GM12873 (cell line): ENCODE data around the gene PPP1R13B.

Experiments used
- TF ChIP-seq, protein P1 (sequence below): IDR thresholded peaks from 2 replicates; pipeline ENCODE4 v1.5.1; 2012; ENCODE audit warnings: low read depth, mild to moderate bottlenecking, moderate library complexity, low read length, control low read depth; ENCODE audit not compliant: insufficient read depth; ENCODE audit errors: missing control alignments

Gene PPP1R13B

DNA sequence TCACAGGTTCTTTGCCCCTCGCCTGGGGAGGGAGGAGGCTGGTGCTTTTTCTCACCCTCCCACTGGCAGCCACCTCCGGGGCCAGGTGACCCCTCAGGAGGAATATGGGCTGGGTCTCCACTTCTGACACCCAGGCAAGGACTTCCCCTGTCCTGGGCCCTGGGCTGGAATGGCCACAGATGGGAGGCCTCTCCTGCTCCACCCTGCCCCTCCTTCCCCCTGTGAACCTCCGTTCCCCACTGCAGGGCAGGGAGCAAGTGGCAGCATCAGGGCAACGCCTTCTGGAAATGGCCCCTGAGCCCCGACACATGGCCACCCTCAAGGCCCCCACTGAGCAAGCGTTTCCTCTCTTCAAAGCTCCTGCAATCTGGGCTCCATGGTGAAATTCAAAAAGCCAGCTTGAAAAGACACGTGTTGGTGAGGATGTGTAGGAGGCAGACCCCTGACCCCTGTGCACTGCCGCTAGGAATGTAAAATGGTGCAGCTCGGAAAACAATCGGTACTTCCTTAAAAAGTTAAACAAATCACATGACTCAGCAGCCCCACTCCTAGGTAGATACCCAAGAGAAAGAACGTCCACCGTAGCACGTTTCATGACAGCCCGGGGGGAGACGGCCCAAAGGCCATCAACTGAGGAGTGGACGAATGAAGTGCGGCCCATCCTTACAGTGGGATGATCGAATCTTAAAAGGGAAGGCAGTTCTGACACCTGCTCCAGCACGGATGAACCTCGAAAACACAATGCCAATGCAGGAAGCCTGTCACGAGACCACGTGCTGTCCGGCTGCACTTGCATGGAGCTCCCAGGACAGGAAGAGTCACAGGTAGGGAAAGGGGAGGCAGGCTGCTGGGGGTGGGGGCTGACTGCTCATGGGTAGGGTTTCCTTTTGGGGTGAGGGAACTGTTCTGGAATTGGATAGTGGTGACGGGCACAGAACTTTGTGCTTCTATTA lies 143.7 kb downstream of the PPP1R13B start:
- TF ChIP-seq, protein P1, sequence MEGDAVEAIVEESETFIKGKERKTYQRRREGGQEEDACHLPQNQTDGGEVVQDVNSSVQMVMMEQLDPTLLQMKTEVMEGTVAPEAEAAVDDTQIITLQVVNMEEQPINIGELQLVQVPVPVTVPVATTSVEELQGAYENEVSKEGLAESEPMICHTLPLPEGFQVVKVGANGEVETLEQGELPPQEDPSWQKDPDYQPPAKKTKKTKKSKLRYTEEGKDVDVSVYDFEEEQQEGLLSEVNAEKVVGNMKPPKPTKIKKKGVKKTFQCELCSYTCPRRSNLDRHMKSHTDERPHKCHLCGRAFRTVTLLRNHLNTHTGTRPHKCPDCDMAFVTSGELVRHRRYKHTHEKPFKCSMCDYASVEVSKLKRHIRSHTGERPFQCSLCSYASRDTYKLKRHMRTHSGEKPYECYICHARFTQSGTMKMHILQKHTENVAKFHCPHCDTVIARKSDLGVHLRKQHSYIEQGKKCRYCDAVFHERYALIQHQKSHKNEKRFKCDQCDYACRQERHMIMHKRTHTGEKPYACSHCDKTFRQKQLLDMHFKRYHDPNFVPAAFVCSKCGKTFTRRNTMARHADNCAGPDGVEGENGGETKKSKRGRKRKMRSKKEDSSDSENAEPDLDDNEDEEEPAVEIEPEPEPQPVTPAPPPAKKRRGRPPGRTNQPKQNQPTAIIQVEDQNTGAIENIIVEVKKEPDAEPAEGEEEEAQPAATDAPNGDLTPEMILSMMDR = no peak

DNA sequence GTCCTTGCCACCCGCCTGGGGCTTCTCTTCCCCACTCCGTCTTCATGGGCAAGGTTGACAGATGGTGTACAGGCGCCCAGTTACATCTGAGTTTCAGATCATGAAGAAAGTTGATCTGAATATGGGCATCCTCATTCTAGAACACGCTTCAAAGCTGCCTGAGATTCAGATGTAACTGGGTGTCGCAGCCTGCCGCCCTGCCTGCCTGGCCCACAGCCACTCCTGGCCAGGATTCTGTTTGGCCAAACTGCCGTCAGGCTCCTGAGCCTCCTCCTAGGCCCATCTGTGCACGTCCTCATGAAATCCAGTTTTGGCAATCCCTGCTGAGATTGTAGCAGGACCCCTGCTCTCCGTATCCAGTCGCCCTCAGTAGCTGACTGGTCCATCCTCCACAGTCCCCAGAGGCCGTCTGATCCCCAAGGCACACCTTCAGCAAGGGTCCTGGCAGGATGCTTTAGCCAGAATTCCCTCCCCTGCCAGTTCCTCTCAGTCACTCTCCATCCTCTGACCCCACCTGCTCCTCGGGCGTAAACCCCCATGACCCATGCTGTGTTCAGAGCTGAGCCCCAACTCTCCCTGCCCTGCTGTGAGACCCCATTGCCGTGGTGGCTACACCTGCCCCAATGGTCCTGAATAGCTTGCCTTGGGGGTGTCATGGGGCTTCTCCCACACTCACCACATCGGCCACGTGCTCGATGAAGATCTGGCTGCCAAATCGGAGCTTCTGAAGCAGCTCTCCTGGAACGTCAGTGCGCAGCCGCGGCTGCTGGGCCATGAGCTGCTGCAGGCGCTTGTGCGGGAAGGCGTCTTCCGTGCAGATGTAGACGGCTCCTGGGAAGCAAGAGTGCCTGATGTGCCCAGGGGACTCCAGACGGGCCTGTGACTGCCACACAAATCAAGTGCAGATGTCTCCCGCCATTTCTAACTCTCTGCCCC lies 144.6 kb downstream of the PPP1R13B start:
- TF ChIP-seq, protein P1 = no peak

DNA sequence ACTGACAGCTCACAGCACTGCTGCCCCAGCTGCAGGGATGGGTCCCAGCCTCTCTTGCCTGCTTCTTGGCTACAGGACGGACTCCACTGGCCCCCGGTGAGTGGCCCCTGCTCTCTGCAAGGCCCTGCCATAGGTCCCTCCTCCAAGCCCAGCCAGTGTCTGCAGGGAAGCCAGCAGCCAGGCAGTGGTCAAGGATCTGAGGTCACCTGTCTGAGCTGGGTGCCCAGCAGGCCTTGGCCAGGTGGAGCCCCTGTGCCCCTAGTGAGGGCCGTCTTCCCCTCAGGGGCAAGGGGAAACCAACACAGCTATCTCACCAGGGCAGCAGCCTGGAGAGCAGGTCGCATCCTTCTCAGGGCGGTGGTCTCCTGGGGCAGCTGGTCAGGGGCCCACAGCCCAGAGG lies 145.3 kb downstream of the PPP1R13B start:
- TF ChIP-seq, protein P1 = no peak

- TF ChIP-seq, protein P1 = no peak
Measured at GRCh38 chr14:103700753-103701490, 146.5 kb downstream of the PPP1R13B start.

GRCh38 chr14:103699901-103700752 lies 147.2 kb downstream of the PPP1R13B start:
- TF ChIP-seq, protein P1 = no peak

DNA sequence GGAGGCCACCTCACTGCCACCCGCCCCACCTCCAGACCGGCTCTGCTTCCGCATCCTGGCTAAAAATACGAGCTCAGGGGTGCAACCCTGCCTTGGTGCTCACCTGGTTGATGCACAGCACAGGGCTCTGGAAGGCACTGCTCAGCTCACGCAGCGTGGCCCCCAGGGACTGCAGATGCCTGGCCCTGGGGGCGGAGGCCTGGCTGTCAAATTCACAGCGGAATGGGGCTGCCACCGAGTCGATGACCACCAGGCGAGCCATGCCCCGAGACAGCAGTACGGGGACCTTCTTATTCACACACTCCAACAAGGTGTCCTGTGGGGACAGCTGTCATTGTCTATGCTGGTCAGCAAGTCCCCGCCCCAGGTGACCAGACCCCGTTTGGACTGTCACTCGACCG lies 148.1 kb downstream of the PPP1R13B start:
- TF ChIP-seq, protein P1 = no peak
